ENCODE data around the gene NDUFAF2.

GRCh38 chr5:60896991-60897390, 48.0 kb upstream of the NDUFAF2 start:
- TF ChIP-seq, protein P1, sequence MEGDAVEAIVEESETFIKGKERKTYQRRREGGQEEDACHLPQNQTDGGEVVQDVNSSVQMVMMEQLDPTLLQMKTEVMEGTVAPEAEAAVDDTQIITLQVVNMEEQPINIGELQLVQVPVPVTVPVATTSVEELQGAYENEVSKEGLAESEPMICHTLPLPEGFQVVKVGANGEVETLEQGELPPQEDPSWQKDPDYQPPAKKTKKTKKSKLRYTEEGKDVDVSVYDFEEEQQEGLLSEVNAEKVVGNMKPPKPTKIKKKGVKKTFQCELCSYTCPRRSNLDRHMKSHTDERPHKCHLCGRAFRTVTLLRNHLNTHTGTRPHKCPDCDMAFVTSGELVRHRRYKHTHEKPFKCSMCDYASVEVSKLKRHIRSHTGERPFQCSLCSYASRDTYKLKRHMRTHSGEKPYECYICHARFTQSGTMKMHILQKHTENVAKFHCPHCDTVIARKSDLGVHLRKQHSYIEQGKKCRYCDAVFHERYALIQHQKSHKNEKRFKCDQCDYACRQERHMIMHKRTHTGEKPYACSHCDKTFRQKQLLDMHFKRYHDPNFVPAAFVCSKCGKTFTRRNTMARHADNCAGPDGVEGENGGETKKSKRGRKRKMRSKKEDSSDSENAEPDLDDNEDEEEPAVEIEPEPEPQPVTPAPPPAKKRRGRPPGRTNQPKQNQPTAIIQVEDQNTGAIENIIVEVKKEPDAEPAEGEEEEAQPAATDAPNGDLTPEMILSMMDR (IDR thresholded peaks at IDR 0.05) = no peak
- no peak for TF ChIP-seq POLR2A (IDR thresholded peaks at IDR 0.05)

Data from Peyer's patch (tissue), 4 donors.